C4-2B (cell line): ENCODE data around the gene EVA1C.
"Not testable (repeated sequence)": the region's sequence is repeated elsewhere in the genome, so short reads cannot be mapped to it uniquely, and the experiment has no call there.

ENCODE experiments used
- H3K27ac ChIP-seq: fragments of 450-650 bp; 2 replicates; pipeline ENCODE4 v1.5.1; 2017
- ZFX ChIP-seq: fragments of 450-650 bp; IDR thresholded peaks from 2 replicates; pipeline ENCODE4 v1.6.1; 2017
- TF ChIP-seq, protein P1 (sequence below): fragments of 450-650 bp; conservative IDR thresholded peaks from 2 replicates; pipeline ENCODE4 v1.5.1; 2017; ENCODE audit warnings: mild to moderate bottlenecking

The EVA1C gene, protein sequence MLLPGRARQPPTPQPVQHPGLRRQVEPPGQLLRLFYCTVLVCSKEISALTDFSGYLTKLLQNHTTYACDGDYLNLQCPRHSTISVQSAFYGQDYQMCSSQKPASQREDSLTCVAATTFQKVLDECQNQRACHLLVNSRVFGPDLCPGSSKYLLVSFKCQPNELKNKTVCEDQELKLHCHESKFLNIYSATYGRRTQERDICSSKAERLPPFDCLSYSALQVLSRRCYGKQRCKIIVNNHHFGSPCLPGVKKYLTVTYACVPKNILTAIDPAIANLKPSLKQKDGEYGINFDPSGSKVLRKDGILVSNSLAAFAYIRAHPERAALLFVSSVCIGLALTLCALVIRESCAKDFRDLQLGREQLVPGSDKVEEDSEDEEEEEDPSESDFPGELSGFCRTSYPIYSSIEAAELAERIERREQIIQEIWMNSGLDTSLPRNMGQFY

DNA sequence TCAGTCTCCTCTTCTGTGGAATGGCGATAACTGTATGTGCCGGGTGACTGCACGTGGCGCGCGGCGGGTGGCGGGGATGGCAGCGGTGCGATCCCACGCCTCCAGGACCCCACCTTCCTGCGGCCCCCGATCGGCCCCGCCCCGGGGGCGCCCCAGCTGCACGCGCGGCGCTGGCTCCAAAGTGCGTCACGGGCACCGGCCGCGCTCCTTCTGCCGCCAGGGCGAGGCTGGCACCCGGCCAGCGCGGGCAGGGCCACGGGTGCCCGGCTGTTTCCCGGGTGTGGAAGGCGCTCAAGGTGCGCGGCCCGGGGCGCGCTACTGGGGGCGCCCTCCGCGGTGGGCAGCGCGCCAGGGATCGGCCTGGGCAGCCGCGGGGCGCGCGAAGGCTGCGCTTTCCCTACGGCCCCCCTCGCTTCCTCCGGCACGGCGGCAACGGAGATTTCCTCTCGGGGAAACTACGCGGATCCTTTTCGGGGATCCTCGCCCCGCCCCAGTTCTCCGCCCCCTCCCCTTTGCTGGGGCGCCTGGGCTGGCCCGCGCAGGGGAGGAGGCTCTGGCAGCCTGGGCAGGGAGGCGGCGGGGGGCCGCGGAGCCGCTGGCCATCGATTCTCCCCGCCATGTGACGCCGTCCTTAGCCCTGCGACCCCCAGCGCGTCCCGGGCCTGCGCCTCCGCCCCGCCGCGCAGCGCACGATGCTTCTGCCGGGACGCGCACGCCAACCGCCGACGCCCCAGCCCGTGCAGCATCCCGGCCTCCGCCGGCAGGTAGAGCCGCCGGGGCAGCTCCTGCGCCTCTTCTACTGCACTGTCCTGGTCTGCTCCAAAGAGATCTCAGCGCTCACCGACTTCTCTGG is at the start of gene EVA1C:
Gene EVA1C (plus strand): TSS at position 545 of the 853 bp plus-strand sequence. CDS start 148 bp downstream, at position 693.
- H3K27ac ChIP-seq, result peak within 1 kb of the TSS; percentile 85
- TF ChIP-seq, protein P1, sequence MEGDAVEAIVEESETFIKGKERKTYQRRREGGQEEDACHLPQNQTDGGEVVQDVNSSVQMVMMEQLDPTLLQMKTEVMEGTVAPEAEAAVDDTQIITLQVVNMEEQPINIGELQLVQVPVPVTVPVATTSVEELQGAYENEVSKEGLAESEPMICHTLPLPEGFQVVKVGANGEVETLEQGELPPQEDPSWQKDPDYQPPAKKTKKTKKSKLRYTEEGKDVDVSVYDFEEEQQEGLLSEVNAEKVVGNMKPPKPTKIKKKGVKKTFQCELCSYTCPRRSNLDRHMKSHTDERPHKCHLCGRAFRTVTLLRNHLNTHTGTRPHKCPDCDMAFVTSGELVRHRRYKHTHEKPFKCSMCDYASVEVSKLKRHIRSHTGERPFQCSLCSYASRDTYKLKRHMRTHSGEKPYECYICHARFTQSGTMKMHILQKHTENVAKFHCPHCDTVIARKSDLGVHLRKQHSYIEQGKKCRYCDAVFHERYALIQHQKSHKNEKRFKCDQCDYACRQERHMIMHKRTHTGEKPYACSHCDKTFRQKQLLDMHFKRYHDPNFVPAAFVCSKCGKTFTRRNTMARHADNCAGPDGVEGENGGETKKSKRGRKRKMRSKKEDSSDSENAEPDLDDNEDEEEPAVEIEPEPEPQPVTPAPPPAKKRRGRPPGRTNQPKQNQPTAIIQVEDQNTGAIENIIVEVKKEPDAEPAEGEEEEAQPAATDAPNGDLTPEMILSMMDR, result peak; percentile 45
- TF ChIP-seq ZFX, result no peak

DNA sequence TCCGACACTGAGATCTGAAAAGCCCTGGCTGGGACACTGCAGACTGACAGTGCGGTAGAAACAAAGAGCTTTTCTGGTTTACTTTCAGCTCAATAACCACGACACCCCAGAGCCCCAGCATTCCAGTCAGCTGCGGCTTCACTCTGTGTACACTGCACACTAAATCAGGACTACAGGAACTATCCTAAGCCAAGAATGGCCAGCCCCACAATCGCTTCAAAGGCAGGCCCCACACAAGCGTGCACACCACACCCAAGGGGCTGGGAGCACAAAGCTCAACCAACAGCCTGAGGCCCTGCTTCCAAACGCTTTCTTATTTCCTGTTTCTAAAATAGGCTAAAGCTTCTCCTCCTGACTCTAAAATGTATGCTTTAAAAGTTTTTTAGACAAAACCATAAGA is 48.1 kb upstream of the EVA1C start:
- TF ChIP-seq ZFX, result no peak
- TF ChIP-seq, protein P1, result no peak
- H3K27ac ChIP-seq, result no peak overlapping the region

DNA sequence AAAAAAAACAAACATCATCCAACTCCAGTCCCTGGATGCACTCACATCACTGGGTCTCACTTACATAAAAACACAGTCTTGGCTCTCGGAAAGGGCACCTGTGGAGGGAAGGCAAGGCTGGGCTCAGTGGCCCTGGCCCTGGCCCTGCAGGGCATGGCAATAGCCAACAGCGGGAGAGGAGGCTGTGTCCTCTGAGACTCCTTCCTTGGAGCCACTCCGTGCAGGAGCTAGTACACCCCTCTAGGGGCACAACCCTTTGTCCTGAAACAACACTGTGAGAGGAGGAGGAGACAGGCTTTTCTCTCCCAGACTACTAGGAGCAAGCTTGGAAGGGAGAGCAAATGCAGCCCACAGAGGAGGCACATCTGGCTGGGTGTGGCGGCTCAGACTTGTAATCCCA is 47.7 kb upstream of the EVA1C start:
- no peak overlapping the region for H3K27ac ChIP-seq
- TF ChIP-seq ZFX, result no peak
- TF ChIP-seq, protein P1, result no peak

DNA sequence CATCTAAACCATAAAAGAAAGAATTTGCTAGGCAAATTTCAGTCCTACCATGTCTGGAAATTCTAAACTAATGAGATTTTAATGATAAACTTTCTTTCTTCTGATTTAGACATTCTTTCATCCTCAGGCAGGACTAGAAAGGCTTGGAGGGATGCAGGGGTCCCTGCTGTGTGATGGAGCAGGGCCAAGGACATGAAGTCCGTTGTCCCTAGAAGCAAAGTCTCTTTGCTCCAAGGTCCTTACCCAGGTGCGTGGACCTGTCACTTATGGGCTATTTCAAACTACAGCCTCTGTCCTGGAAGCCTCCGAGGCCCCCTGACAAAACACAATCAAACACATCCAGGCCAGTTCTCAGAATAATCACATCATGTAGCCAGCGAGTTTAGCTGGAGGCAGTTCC is 46.3 kb upstream of the EVA1C start:
- no peak overlapping the region for H3K27ac ChIP-seq
- no peak for TF ChIP-seq ZFX
- TF ChIP-seq, protein P1, result no peak

DNA sequence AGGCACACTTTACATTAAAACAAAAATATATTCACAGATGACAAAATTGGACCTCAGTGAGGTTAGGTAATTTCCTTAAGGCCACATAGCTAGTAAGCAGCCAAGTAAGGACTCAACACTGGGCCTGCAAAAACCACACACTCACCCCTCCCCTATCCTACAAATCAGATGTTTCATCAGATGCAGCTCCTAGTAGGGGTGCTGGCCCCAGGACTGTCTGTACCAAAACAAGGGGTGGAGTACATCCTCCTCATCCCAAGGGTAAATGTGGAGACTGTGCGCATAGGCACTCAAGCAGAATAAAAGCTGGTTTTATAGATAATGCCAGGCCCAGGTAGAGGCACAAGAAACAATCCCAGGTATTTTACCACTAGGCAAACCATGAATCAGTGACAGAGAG is 45.3 kb upstream of the EVA1C start:
- TF ChIP-seq, protein P1, result no peak
- TF ChIP-seq ZFX, result no peak
- H3K27ac ChIP-seq, result no peak overlapping the region

DNA sequence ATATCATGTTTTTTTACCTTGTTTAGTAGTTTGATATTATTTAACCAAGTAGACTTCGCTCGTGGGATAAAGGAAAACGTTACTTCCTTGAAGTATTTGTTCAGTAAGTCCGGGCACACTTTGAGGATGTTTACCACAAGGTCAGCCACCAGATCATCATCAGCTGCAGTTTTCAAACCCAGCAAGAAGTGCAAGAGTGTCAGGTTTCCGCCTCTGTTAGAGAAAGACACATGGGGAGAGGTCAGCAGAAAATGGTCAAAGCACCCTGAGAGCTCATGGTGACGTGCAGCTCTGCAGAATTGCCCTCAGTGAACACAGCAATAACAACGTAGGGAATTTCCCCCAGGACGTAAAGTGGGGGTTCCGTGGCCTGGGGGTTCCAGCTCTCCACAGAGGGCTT is 44.1 kb upstream of the EVA1C start:
- no peak overlapping the region for H3K27ac ChIP-seq
- no peak for TF ChIP-seq ZFX
- TF ChIP-seq, protein P1, result no peak

DNA sequence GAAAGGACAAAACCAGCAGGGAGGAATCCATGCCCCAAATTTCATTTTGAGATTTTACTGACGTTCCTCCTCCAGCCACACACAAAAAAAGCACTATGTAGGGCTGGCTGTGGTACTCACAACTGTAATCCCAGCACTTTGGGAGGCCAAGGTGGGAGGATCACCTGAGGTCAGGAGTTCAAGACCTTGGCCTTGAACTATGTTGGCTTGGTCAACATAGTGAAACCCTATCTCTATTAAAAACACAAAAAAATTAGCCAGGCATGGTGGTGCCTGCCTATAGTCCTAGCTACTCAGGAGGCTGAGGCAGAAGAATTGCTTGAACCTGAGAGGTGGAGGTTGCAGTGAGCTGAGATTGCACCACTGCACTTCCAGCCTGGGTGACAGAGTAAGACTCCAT is 43.5 kb upstream of the EVA1C start:
- H3K27ac ChIP-seq, result not testable (repeated sequence)
